Loucy (cell line): Measurements from ENCODE around the gene ST3GAL3.

Experiments used
- H2AFZ ChIP-seq: fragments of 200-600 bp; sonication (generic); 2 replicates; pipeline ENCODE4 v1.6.0; 2016; ENCODE audit warnings: antibody characterized with exemption, mild to moderate bottlenecking, low read length, moderate library complexity
- H3F3A ChIP-seq: fragments of 200-600 bp; 2 replicates; pipeline ENCODE4 v1.6.0; 2016; ENCODE audit warnings: antibody characterized with exemption, low read depth, mild to moderate bottlenecking
- H3K27me3 ChIP-seq: fragments of 200-600 bp; sonication (generic); 2 replicates; pipeline ENCODE4 v1.6.1; 2014; ENCODE audit warnings: low read length, mild to moderate bottlenecking; ENCODE audit not compliant: insufficient read depth, poor library complexity, severe bottlenecking
- H3K36me3 ChIP-seq: fragments of 200-600 bp; sonication (generic); 2 replicates; pipeline ENCODE4 v1.6.1; 2016; ENCODE audit warnings: low read length; ENCODE audit not compliant: insufficient read depth
- H3K4me1 ChIP-seq: fragments of 200-600 bp; sonication (generic); 2 replicates; pipeline ENCODE4 v1.5.1; 2014; ENCODE audit warnings: low read length, mild to moderate bottlenecking; ENCODE audit not compliant: insufficient read depth, poor library complexity, severe bottlenecking
- H3K4me2 ChIP-seq: fragments of 200-600 bp; sonication (generic); 2 replicates; pipeline ENCODE4 v1.6.0; 2014; ENCODE audit warnings: antibody characterized with exemption, low read length, low read depth, mild to moderate bottlenecking; ENCODE audit not compliant: poor library complexity, severe bottlenecking
- H3K4me3 ChIP-seq: fragments of 200-600 bp; sonication (generic); 2 replicates; pipeline ENCODE4 v1.5.1; 2014; ENCODE audit warnings: low read length, mild to moderate bottlenecking, mixed read lengths; ENCODE audit not compliant: poor library complexity, severe bottlenecking
- H3K79me2 ChIP-seq: fragments of 200-600 bp; sonication (generic); 2 replicates; pipeline ENCODE4 v1.6.1; 2014; ENCODE audit warnings: low read length; ENCODE audit not compliant: insufficient read depth
- H3K9ac ChIP-seq: fragments of 200-600 bp; sonication (generic); 2 replicates; pipeline ENCODE4 v1.6.0; 2014; ENCODE audit warnings: mild to moderate bottlenecking, low read depth, low read length, moderate library complexity; ENCODE audit not compliant: poor library complexity, severe bottlenecking
- H3K9me2 ChIP-seq: fragments of 200-600 bp; sonication (generic); replicated peaks from 2 replicates; pipeline ENCODE4 v1.6.1; 2016; ENCODE audit warnings: low read depth, low read length, mixed read lengths
- H3K9me3 ChIP-seq: fragments of 200-600 bp; sonication (generic); 2 replicates; pipeline ENCODE4 v1.6.1; 2014; ENCODE audit warnings: mild to moderate bottlenecking, antibody characterized with exemption, low read length, low read depth; ENCODE audit not compliant: insufficient read depth
- H4K20me1 ChIP-seq: fragments of 200-600 bp; sonication (generic); 2 replicates; pipeline ENCODE4 v1.6.0; 2014; ENCODE audit warnings: antibody characterized with exemption, low read length, mild to moderate bottlenecking; ENCODE audit not compliant: insufficient read depth, poor library complexity, severe bottlenecking
- CTCF ChIP-seq: fragments of 200-600 bp; sonication (generic); conservative IDR thresholded peaks from 2 replicates; pipeline ENCODE4 v1.5.1; 2014; ENCODE audit warnings: mild to moderate bottlenecking, antibody characterized with exemption, low read length
- EZH2phosphoT487 ChIP-seq: fragments of 200-600 bp; IDR thresholded peaks from 2 replicates; pipeline ENCODE4 v1.6.1; 2018; ENCODE audit warnings: antibody characterized with exemption, mild to moderate bottlenecking, moderate library complexity, borderline replicate concordance

Gene ST3GAL3

GRCh38 chr1:43779266-43779665 lies 71.9 kb downstream of the ST3GAL3 start:
- H3K4me2 ChIP-seq, result no peak overlapping the region

GRCh38 chr1:43779805-43780403 lies 72.6 kb downstream of the ST3GAL3 start:
- Histone ChIP-seq H3K9me3 (0 out of 2 replicates have a peak, but pooled peaks cover 6% of the 10 kb centered on the region), H3F3A (no peaks in the 10 kb centered on the region), H2AFZ (no peak overlapping the region), H4K20me1 (no peaks in the 10 kb centered on the region), H3K9me2 (no peaks in the 10 kb centered on the region), H3K4me3 (no peak overlapping the region), H3K27me3 (no peaks in the 10 kb centered on the region), H3K79me2 (no peaks in the 10 kb centered on the region), H3K4me2 (no peak overlapping the region), H3K4me1 (peaks cover 16% of the 10 kb centered on the region), H3K36me3 (peaks cover under 1% of the 10 kb centered on the region; the same call in 1 of the 2 replicates), H3K9ac (no peak overlapping the region)
- TF ChIP-seq CTCF (no peak), EZH2phosphoT487 (no peak)

More at GRCh38 chr1:43779266-43779665, 71.9 kb downstream of the ST3GAL3 start:
- TF ChIP-seq EZH2phosphoT487 (no peak), CTCF (peak; percentile 32; the same call in 1 of the 2 replicates)
- Histone ChIP-seq H3K9me2 (no peaks in the 10 kb centered on the region), H3K4me1 (peaks cover 16% of the 10 kb centered on the region), H3K27me3 (no peaks in the 10 kb centered on the region), H3K9ac (no peak overlapping the region), H3K9me3 (0 out of 2 replicates have a peak, but pooled peaks cover 6% of the 10 kb centered on the region), H3K4me3 (no peak overlapping the region), H4K20me1 (no peaks in the 10 kb centered on the region), H2AFZ (no peak overlapping the region), H3F3A (no peaks in the 10 kb centered on the region), H3K36me3 (peaks cover 4% of the 10 kb centered on the region; the same call in 1 of the 2 replicates), H3K79me2 (no peaks in the 10 kb centered on the region)

- Histone ChIP-seq H3F3A (no peaks in the 10 kb centered on the region), H3K4me2 (no peak overlapping the region), H4K20me1 (no peaks in the 10 kb centered on the region), H3K36me3 (no peaks in the 10 kb centered on the region), H2AFZ (no peak overlapping the region), H3K4me3 (no peak overlapping the region), H3K9me3 (0 out of 2 replicates have a peak, but pooled peaks cover 6% of the 10 kb centered on the region), H3K27me3 (no peaks in the 10 kb centered on the region), H3K9ac (no peak overlapping the region), H3K4me1 (peaks cover 24% of the 10 kb centered on the region), H3K79me2 (no peaks in the 10 kb centered on the region), H3K9me2 (no peaks in the 10 kb centered on the region)
- TF ChIP-seq EZH2phosphoT487 (no peak), CTCF (no peak)
Measured at GRCh38 chr1:43781574-43781973, 74.2 kb downstream of the ST3GAL3 start.
